GM12872 (cell line): ENCODE results near the gene PSMB2.
A peak's percentile ranks its signal among the peaks of the same experiment; 100 is the strongest.

Source experiments
- TF ChIP-seq, protein P1 (sequence below): IDR thresholded peaks from 3 replicates; pipeline ENCODE4 v1.5.1; 2011; ENCODE audit warnings: low read depth, mild to moderate bottlenecking, low read length, moderate library complexity; ENCODE audit not compliant: insufficient read depth

The PSMB2 gene

DNA sequence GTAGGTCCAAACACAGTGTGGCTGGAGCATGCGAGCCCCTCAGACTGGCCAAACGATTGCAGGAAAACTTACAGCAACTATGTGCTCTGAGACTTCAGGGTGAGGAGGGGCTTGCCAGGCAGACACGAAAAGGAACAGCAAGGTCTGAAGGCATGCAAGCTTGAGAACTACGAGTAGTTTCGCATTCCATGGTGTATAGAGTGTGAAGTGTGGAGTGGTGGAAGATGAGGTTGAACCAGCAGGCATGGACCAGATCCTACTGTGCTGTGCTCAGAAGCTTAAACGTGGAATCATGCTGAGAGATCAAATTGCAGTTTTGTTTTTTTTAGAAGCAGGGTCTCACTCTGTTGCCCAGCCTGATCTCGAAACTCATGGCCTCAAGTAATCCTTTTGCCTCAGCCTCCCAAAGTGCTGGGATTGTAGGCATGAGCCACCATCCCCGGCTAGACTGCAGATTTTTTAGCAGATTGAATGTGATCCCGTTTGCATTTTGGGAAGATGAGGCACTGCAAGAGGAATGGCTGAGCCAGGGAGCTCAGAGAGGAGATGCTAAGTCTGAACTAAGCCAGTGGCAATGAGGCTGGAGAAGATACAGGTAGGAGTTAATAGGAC, 73.3 kb downstream of the PSMB2 start:
- TF ChIP-seq, protein P1, sequence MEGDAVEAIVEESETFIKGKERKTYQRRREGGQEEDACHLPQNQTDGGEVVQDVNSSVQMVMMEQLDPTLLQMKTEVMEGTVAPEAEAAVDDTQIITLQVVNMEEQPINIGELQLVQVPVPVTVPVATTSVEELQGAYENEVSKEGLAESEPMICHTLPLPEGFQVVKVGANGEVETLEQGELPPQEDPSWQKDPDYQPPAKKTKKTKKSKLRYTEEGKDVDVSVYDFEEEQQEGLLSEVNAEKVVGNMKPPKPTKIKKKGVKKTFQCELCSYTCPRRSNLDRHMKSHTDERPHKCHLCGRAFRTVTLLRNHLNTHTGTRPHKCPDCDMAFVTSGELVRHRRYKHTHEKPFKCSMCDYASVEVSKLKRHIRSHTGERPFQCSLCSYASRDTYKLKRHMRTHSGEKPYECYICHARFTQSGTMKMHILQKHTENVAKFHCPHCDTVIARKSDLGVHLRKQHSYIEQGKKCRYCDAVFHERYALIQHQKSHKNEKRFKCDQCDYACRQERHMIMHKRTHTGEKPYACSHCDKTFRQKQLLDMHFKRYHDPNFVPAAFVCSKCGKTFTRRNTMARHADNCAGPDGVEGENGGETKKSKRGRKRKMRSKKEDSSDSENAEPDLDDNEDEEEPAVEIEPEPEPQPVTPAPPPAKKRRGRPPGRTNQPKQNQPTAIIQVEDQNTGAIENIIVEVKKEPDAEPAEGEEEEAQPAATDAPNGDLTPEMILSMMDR = no peak

- TF ChIP-seq, protein P1 = no peak
Observed at GRCh38 chr1:35565742-35566133, 75.6 kb downstream of the PSMB2 start.

GRCh38 chr1:35564884-35565741, 76.2 kb downstream of the PSMB2 start:
- TF ChIP-seq, protein P1 = no peak

- TF ChIP-seq, protein P1 = peak; percentile 91
Observed at GRCh38 chr1:35564037-35564883, 77.1 kb downstream of the PSMB2 start.

- TF ChIP-seq, protein P1 = no peak
Observed at GRCh38 chr1:35563166-35563565, 78.2 kb downstream of the PSMB2 start.

- TF ChIP-seq, protein P1 = no peak
Observed at GRCh38 chr1:35561972-35562680, 79.2 kb downstream of the PSMB2 start.
